ENCODE data around the gene ECI1.

ECI1 gene

DNA sequence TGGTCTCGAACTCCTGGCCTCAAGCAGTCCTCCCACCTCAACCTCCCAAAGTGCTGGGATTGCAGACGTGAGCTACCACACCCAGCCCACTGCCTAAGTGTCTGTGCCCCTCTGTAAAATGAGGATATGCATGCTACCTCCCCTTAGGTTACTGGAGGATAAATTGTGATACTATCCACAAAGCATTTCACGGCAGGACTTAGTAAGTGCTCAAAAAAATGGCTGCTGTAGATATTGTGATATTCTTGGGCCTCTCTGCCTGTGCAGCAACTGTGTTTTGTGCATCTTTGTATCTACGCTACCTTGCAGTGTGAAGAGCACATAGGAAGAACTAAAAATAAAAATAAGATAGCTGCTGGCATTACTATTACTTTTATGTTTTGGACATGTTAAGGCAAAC, 53.1 kb downstream of the ECI1 start:
- peaks cover 13% of the 10 kb centered on the region for H3K9me3 Mint-ChIP-seq
- H3K27me3 Mint-ChIP-seq (ENCODE audit: low read depth, poor library complexity): peaks cover 72% of the 10 kb centered on the region
- DNase-seq: no peak
- H3K36me3 Mint-ChIP-seq (ENCODE audit: low read depth): no peaks in the 10 kb centered on the region
- TF ChIP-seq, protein P1, sequence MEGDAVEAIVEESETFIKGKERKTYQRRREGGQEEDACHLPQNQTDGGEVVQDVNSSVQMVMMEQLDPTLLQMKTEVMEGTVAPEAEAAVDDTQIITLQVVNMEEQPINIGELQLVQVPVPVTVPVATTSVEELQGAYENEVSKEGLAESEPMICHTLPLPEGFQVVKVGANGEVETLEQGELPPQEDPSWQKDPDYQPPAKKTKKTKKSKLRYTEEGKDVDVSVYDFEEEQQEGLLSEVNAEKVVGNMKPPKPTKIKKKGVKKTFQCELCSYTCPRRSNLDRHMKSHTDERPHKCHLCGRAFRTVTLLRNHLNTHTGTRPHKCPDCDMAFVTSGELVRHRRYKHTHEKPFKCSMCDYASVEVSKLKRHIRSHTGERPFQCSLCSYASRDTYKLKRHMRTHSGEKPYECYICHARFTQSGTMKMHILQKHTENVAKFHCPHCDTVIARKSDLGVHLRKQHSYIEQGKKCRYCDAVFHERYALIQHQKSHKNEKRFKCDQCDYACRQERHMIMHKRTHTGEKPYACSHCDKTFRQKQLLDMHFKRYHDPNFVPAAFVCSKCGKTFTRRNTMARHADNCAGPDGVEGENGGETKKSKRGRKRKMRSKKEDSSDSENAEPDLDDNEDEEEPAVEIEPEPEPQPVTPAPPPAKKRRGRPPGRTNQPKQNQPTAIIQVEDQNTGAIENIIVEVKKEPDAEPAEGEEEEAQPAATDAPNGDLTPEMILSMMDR (IDR thresholded peaks at IDR 0.05): no peak
- H3K27ac Mint-ChIP-seq: no peak overlapping the region
- peaks cover 11% of the 10 kb centered on the region for H3K4me1 Mint-ChIP-seq
- H3K4me3 Mint-ChIP-seq: peak overlapping the region; percentile 74

DNA sequence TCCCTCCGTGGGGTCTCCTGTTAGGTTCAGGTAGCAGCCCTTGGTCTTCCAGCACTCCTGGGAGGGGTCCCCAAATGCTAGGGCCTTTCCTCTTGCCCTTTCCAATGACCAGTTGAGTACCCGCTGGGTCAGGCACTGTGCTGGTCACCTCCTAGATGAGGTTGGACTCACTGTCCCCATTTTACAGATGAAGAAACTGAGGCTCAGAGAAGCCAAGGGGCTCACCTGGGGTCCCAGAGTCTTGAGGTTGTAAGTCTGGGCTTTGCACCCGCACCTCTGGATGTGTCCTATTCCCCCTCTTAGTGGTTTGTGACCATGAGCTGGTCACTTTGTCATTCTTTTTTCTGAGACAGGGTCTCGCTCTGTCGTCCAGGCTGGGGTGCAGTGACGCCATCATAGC, 53.6 kb downstream of the ECI1 start:
- DNase-seq: no peak
- Mint-ChIP-seq H3K4me3 (peak overlapping the region; percentile 74), H3K9me3 (peaks cover 11% of the 10 kb centered on the region), H3K27me3 (ENCODE audit: low read depth, poor library complexity) (peaks cover 74% of the 10 kb centered on the region), H3K27ac (no peak overlapping the region), H3K4me1 (peaks cover 11% of the 10 kb centered on the region), H3K36me3 (ENCODE audit: low read depth) (no peaks in the 10 kb centered on the region)
- TF ChIP-seq, protein P1 (IDR thresholded peaks at IDR 0.05): no peak

DNA sequence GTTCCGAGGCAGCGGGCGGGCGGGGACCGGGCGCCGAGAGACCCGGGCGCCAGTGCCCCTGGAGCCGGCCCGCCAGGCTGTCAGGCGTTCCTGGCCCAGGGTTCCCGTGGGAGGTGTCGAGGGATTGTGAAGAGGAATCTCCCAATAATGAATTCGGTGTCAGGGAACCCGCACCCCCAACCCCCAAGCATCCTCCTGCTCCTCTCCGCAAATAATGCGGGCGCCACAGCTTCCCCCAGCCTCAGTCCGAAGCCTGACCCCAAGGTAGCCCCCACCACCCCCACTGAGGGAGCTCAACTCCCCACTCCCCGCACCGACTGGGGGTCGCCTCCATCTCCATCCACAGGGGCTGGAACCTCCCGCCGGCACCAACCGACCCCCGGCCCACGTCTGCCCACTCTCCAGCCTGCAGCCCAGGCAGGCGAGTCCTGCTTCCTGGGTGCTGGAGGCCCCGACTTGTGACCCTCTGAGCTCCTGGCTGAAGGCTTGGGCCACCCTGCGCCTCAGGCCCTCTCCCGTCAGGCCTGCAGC, 54.3 kb downstream of the ECI1 start:
- peaks cover 15% of the 10 kb centered on the region for H3K4me1 Mint-ChIP-seq

DNA sequence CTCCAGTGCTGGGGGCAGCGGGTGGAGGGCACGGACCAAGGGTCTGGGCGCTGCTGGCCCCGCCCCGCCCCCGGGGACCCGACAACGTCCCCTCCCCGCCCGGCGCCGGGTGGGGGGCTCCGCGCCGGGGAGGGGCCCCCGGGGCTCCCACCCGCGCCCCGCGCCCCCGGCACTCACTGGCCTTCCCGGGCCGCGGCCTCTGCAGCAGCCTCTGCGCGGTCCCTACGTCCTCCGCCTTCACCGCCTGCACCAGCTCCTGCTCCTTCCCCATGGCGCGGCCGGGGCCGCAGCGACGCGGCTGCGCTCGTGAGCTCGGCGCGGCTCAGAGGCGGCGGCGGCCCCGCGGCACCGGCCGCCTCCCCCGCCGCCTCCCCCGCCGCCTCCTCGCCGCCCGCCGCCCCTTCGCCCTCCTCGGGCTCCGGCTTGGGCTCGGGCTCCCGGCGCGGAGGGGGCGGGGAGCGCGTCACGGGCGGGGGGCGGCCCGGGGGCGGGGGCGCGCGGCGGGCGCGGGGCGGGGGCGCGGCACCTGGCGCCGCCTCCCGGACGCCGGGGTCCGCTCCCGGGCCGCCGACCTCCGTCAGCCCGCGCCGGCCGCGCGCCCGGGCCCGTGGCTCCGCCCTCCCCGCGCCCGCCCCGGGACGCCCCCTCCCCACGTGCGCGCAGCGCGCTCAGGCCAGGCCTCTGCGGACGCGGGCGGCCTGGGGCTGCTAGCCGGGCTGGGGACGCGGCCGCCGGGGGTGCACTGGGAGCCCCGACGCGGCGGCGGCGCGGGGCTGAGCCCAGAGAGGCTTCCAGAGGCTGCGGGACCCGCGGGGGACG, 55.0 kb downstream of the ECI1 start, which contains the start of gene CASKIN1:
Gene CASKIN1, minus strand, starts transcription at position 444 of the 819 bp plus-strand sequence. Its CDS starts 173 bp downstream, at position 271.
- peaks cover 66% of the 10 kb centered on the region for H3K27me3 Mint-ChIP-seq (ENCODE audit: low read depth, poor library complexity)
- peak within 1 kb of the TSS; percentile 74 for H3K4me3 Mint-ChIP-seq
- H3K27ac Mint-ChIP-seq: no peak within 1 kb of the TSS
- DNase-seq: peak; percentile 68
- peaks cover 5% of the 10 kb centered on the region for H3K9me3 Mint-ChIP-seq
- TF ChIP-seq, protein P1 (IDR thresholded peaks at IDR 0.05): no peak
- no peaks in the 10 kb centered on the region for H3K36me3 Mint-ChIP-seq (ENCODE audit: low read depth)
- H3K4me1 Mint-ChIP-seq: peaks cover 15% of the 10 kb centered on the region

More for the DNA sequence above, 54.3 kb downstream of the ECI1 start:
- Mint-ChIP-seq H3K27ac (no peak overlapping the region), H3K9me3 (peaks cover 7% of the 10 kb centered on the region), H3K36me3 (ENCODE audit: low read depth) (no peaks in the 10 kb centered on the region), H3K4me3 (peak overlapping the region; percentile 74), H3K27me3 (ENCODE audit: low read depth, poor library complexity) (peaks cover 73% of the 10 kb centered on the region)
- no peak for DNase-seq
- TF ChIP-seq, protein P1 (IDR thresholded peaks at IDR 0.05): no peak

DNA sequence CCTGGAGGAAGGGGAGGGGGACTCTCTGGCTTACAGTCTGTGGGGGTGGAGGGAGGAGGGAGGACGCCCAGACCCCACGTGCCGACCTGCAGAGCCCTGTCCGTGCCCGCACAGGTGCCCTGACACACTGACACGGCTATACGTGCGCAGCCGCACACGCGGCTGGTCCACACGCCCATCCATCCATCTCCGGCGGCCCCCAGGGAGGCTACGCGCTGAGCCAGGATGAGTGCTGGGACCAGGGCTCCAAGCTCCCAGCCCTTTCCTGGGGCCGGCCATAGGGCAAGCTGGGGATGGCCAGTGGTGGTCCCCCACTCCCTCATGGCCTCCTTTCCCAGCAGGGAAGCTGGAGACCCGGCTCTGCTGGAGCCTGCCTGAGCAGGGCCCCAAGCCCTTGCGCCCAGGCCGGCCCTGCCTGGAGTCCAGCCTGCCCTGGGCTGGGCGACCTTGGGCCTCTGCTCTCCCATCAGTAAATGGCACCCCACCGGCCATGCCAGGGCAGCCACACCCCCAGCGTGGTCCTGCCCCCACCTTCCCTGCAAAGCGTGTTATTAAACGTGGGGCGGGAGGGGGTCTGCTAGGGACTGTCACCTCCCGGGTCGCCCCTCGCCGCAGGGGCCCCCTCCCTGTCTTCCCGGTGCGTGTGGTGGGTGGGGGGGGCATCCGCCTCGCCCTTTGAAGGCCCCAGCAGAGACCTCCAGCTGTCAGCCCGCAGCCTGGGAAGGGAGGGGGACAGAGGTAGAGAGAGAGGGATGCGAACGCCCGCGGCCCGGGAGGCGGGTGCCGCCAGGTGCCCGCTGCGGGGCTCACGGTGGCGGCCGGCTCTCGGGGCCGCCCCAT, 55.8 kb downstream of the ECI1 start:
- Mint-ChIP-seq H3K36me3 (ENCODE audit: low read depth) (no peaks in the 10 kb centered on the region), H3K9me3 (peaks cover 4% of the 10 kb centered on the region), H3K27ac (no peak overlapping the region), H3K4me3 (peak overlapping the region; percentile 67), H3K27me3 (ENCODE audit: low read depth, poor library complexity) (peaks cover 58% of the 10 kb centered on the region), H3K4me1 (peaks cover 17% of the 10 kb centered on the region)
- no peak for DNase-seq
- TF ChIP-seq, protein P1 (IDR thresholded peaks at IDR 0.05): no peak
